Measurements from ENCODE around the gene ME3. TPM values are rescaled to one million over a fixed set of nuclear protein-coding genes. Genes with fewer than 3 reads are reported as not detected.
"Not testable (repeated sequence)": the region's sequence is repeated elsewhere in the genome, so short reads cannot be mapped to it uniquely, and the experiment has no call there.

Gene ME3
- total RNA-seq, 1 donor from 2014 or later, result 99.0 TPM

- DNase-seq, result no peak
Observed at GRCh38 chr11:86458294-86459001, 214.0 kb downstream of the ME3 start.

GRCh38 chr11:86456075-86456939 lies 216.1 kb downstream of the ME3 start:
- peak; percentile 68 for DNase-seq

GRCh38 chr11:86453290-86454030 lies 219.0 kb downstream of the ME3 start:
- DNase-seq, result no peak

GRCh38 chr11:86449993-86450629 lies 222.3 kb downstream of the ME3 start:
- DNase-seq, result no peak

- DNase-seq, result no peak
Observed at GRCh38 chr11:86447763-86448480, 224.5 kb downstream of the ME3 start.

GRCh38 chr11:86446924-86447285 lies 225.5 kb downstream of the ME3 start:
- DNase-seq, result no peak

GRCh38 chr11:86446163-86446923 lies 226.1 kb downstream of the ME3 start:
- no peak for DNase-seq

GRCh38 chr11:86444981-86445380 lies 227.4 kb downstream of the ME3 start:
- no peak for DNase-seq

GRCh38 chr11:86443415-86443814 lies 229.0 kb downstream of the ME3 start:
- DNase-seq, result no peak

- no peak for DNase-seq
Observed at GRCh38 chr11:86442827-86443226, 229.6 kb downstream of the ME3 start.

- DNase-seq, result no peak
Observed at GRCh38 chr11:86442420-86442819, 230.0 kb downstream of the ME3 start.

- no peak for DNase-seq
Observed at GRCh38 chr11:86440843-86441242, 231.6 kb downstream of the ME3 start.

- no peak for DNase-seq
Observed at GRCh38 chr11:86440305-86440716, 232.1 kb downstream of the ME3 start.

GRCh38 chr11:86438685-86439084 lies 233.7 kb downstream of the ME3 start:
- DNase-seq, result no peak

- DNase-seq, result no peak
Observed at GRCh38 chr11:86435711-86436110, 236.7 kb downstream of the ME3 start.

- DNase-seq, result not testable (repeated sequence)
Observed at GRCh38 chr11:86433361-86434095, 238.9 kb downstream of the ME3 start.

- no peak for DNase-seq
Observed at GRCh38 chr11:86431258-86431657, 241.2 kb downstream of the ME3 start.

GRCh38 chr11:86427441-86427840 lies 245.0 kb downstream of the ME3 start:
- DNase-seq, result no peak

- DNase-seq, result not testable (repeated sequence)
Observed at GRCh38 chr11:86423488-86423887, 248.9 kb downstream of the ME3 start.

GRCh38 chr11:86422371-86422770 lies 250.0 kb downstream of the ME3 start:
- no peak for DNase-seq

Data from occipital lobe (tissue), 2 donors.